Coronary artery (tissue), 2 donors: ENCODE results near the gene CASP10.

Experiments
- DNase-seq: peaks from one replicate; pipeline ENCODE4 v3.0.0-alpha.2; 2017; ENCODE audit warnings: low spot score
- H3K27ac ChIP-seq, 2 donors: fragments of 200-600 bp; sonication (generic); one replicate each; pipeline ENCODE4 v1.5.1; 2016 to 2019
- H3K4me3 ChIP-seq: fragments of 200-600 bp; sonication (generic); 2 replicates; pipeline ENCODE4 v1.5.1; 2016; ENCODE audit warnings: mild to moderate bottlenecking, moderate library complexity
- CTCF ChIP-seq: fragments of 200-600 bp; sonication (generic); IDR thresholded peaks from one replicate; pipeline ENCODE4 v1.5.1; 2019; ENCODE audit warnings: antibody characterized with exemption

CASP10 gene

GRCh38 chr2:201188449-201188848, 5.5 kb downstream of the CASP10 start:
- Histone ChIP-seq H3K27ac (no peak overlapping the region), H3K4me3 (no peak overlapping the region)
- DNase-seq: no peak
- no peak for TF ChIP-seq CTCF

- Histone ChIP-seq H3K4me3 (no peak overlapping the region), H3K27ac (peak overlapping the region in 1 of 2 donors; percentile 35)
- TF ChIP-seq CTCF: no peak
- DNase-seq: no peak
Measured at GRCh38 chr2:201191132-201191875, 8.4 kb downstream of the CASP10 start.

- TF ChIP-seq CTCF: no peak
- Histone ChIP-seq H3K4me3 (no peak overlapping the region), H3K27ac (no peak overlapping the region)
- DNase-seq: no peak
Measured at GRCh38 chr2:201194097-201194496, 11.2 kb downstream of the CASP10 start.

GRCh38 chr2:201195331-201195730, 12.4 kb downstream of the CASP10 start:
- Histone ChIP-seq H3K27ac (no peak overlapping the region), H3K4me3 (no peak overlapping the region)
- no peak for DNase-seq
- TF ChIP-seq CTCF: no peak

GRCh38 chr2:201196003-201196402, 13.1 kb downstream of the CASP10 start:
- no peak for TF ChIP-seq CTCF
- Histone ChIP-seq H3K27ac (no peak overlapping the region), H3K4me3 (no peak overlapping the region)
- no peak for DNase-seq

GRCh38 chr2:201196803-201197202, 13.9 kb downstream of the CASP10 start:
- Histone ChIP-seq H3K27ac (no peak overlapping the region), H3K4me3 (no peak overlapping the region)
- TF ChIP-seq CTCF: no peak
- no peak for DNase-seq

- H3K4me3 ChIP-seq: no peak overlapping the region
- DNase-seq: no peak
- H3K27ac ChIP-seq: no peak overlapping the region
- no peak for TF ChIP-seq CTCF
Measured at GRCh38 chr2:201197781-201198180, 14.8 kb downstream of the CASP10 start.
